Natural killer cell (primary cell): Measurements from ENCODE around the gene HACL1. TPM values are rescaled to one million over a fixed set of nuclear protein-coding genes. Genes with fewer than 3 reads are reported as not detected.

ENCODE experiments used
- ATAC-seq, 3 donors: fragments of 150-1000 bp in 2 of 3; fragments of 200-7000 bp in 1 of 3; cut with Tn5 transposase; 1 replicate in 1 of 3; 2 replicates in 2 of 3; pipeline ENCODE4 v1.10.0; 2021; ENCODE audit warnings: mild to moderate bottlenecking in 2 of 3, moderate library complexity in 2 of 3
- DNase-seq, 2 donors: peaks; one replicate each; pipeline versions ENCODE4 v3.0.0 to v3.0.0-alpha.2; 2013 to 2021; ENCODE audit warnings: mixed read lengths in 1 of 2
- H3K27ac ChIP-seq: one replicate; pipeline ENCODE4 v1.5.1; 2013; ENCODE audit warnings: mild to moderate bottlenecking, low read length
- H3K27me3 ChIP-seq: one replicate; pipeline ENCODE4 v1.6.1; 2013; ENCODE audit warnings: low read length; ENCODE audit not compliant: control insufficient read depth, insufficient read depth
- H3K36me3 ChIP-seq: one replicate; pipeline ENCODE4 v1.6.1; 2013; ENCODE audit warnings: low read length; ENCODE audit not compliant: control insufficient read depth, insufficient read depth
- H3K4me1 ChIP-seq: one replicate; pipeline ENCODE4 v1.6.1; 2013; ENCODE audit warnings: low read length; ENCODE audit not compliant: control insufficient read depth, insufficient read depth
- H3K4me3 ChIP-seq: one replicate; pipeline ENCODE4 v1.5.1; 2013; ENCODE audit warnings: low read length
- H3K9me3 ChIP-seq: one replicate; pipeline ENCODE4 v1.6.1; 2013; ENCODE audit warnings: low read length; ENCODE audit not compliant: control insufficient read depth, insufficient read depth
- H3K27ac Mint-ChIP-seq, 2 donors: one replicate each; pipeline ENCODE4 v1.8.0; 2022; ENCODE audit warnings: mild to moderate bottlenecking in 2 of 2, mixed read lengths in 2 of 2, moderate library complexity in 1 of 2
- H3K27me3 Mint-ChIP-seq, 2 donors: one replicate each; pipeline ENCODE4 v1.8.0; 2022; ENCODE audit warnings: low read depth in 2 of 2, mixed read lengths in 2 of 2
- H3K36me3 Mint-ChIP-seq: one replicate; pipeline ENCODE4 v1.8.0; 2022; ENCODE audit warnings: mixed read lengths
- H3K4me1 Mint-ChIP-seq, 2 donors: one replicate each; pipeline ENCODE4 v1.8.0; 2022; ENCODE audit warnings: mixed read lengths in 2 of 2
- H3K4me3 Mint-ChIP-seq: one replicate; pipeline ENCODE4 v1.8.0; 2022; ENCODE audit warnings: mild to moderate bottlenecking, moderate library complexity, mixed read lengths
- H3K9me3 Mint-ChIP-seq, 2 donors: one replicate each; pipeline ENCODE4 v1.8.0; 2022; ENCODE audit warnings: mixed read lengths in 2 of 2
- CTCF ChIP-seq: fragments of 200-600 bp; IDR thresholded peaks from one replicate; pipeline ENCODE4 v1.8.0; 2022; ENCODE audit warnings: antibody characterized with exemption
- WGBS: methylation state at CpG from one replicate; pipeline ENCODE4 v1.1.7; 2013; ENCODE audit warnings: missing lambda C conversion rate; ENCODE audit not compliant: insufficient coverage; 5-methylcytosine and 5-hydroxymethylcytosine counted together
- intact Hi-C: fragments of 100-400 bp; cut with micrococcal nuclease; formaldehyde crosslinking; loops from one replicate; pipeline ENCODE4 v1.14.2; 2022
- total RNA-seq, 4 donors: library from RNA; stranded (reverse); fragments of 120-200 nt in 1 of 4; gene quantifications; one replicate each; pipeline versions ENCODE4 v1.2.3 to v1.2.4, GENCODE V29; 2013 to 2022

HACL1 gene
- total RNA-seq, 3 donors from 2014 or later (not counting 1 experiment from before 2014, with no cell fraction given), result 36.7 to 39.8 (median 37.3) TPM

- H3K36me3 ChIP-seq, result peaks cover 65% of the 10 kb centered on the region
- DNase-seq (no peak), ATAC-seq (no peak)
- no peaks in the 10 kb centered on the region for H3K4me1 ChIP-seq
- no peak overlapping the region for H3K4me3 ChIP-seq
- Mint-ChIP-seq H3K4me1 (no peaks in the 10 kb centered on the region), H3K4me3 (no peak overlapping the region), H3K27me3 (no peaks in the 10 kb centered on the region), H3K36me3 (peaks cover 44% of the 10 kb centered on the region), H3K9me3 (no peaks in the 10 kb centered on the region), H3K27ac (no peak overlapping the region)
- H3K27me3 ChIP-seq, result no peaks in the 10 kb centered on the region
- intact Hi-C loops, result no loop called here
- H3K9me3 ChIP-seq, result no peaks in the 10 kb centered on the region
- H3K27ac ChIP-seq, result no peak overlapping the region
- TF ChIP-seq CTCF, result no peak
- WGBS, result 98% methylated on average over 3 of the region's 3 CpGs
Observed at GRCh38 chr3:15581471-15582394, 19.6 kb downstream of the HACL1 start.

GRCh38 chr3:15579051-15579450 is 22.3 kb downstream of the HACL1 start:
- intact Hi-C loops, result no loop called here
- Histone ChIP-seq H3K27ac (no peak overlapping the region), H3K9me3 (no peaks in the 10 kb centered on the region), H3K4me1 (no peaks in the 10 kb centered on the region), H3K27me3 (no peaks in the 10 kb centered on the region), H3K4me3 (no peak overlapping the region), H3K36me3 (peaks cover 51% of the 10 kb centered on the region)
- no peak for DNase-seq
- Mint-ChIP-seq H3K4me1 (no peaks in the 10 kb centered on the region), H3K27ac (no peak overlapping the region), H3K9me3 (no peaks in the 10 kb centered on the region), H3K27me3 (no peaks in the 10 kb centered on the region), H3K4me3 (no peak overlapping the region), H3K36me3 (peaks cover 26% of the 10 kb centered on the region)
- no peak for ATAC-seq
- 94% methylated on average over 2 of the region's 2 CpGs for WGBS
- TF ChIP-seq CTCF, result no peak

GRCh38 chr3:15578289-15578867 is 23.0 kb downstream of the HACL1 start:
- ATAC-seq (no peak), DNase-seq (no peak)
- Histone ChIP-seq H3K4me3 (no peak overlapping the region), H3K27me3 (no peaks in the 10 kb centered on the region), H3K9me3 (no peaks in the 10 kb centered on the region), H3K36me3 (peaks cover 52% of the 10 kb centered on the region), H3K27ac (no peak overlapping the region), H3K4me1 (no peaks in the 10 kb centered on the region)
- no peaks in the 10 kb centered on the region for H3K27me3 Mint-ChIP-seq
- H3K9me3 Mint-ChIP-seq, result no peaks in the 10 kb centered on the region
- intact Hi-C loops, result no loop called here
- H3K27ac Mint-ChIP-seq, result no peak overlapping the region
- no peak overlapping the region for H3K4me3 Mint-ChIP-seq
- H3K36me3 Mint-ChIP-seq, result peaks cover 26% of the 10 kb centered on the region
- TF ChIP-seq CTCF, result no peak
- WGBS, result 92% methylated on average over 3 of the region's 3 CpGs
- no peaks in the 10 kb centered on the region for H3K4me1 Mint-ChIP-seq
